HepG2 (cell line): ENCODE measurements around the gene ZNF207. TPM values are rescaled to one million over a fixed set of nuclear protein-coding genes. Genes with fewer than 3 reads are reported as not detected.

Source experiments
- ARNTL ChIP-seq: sonication (generic); formaldehyde crosslinking; IDR thresholded peaks from 2 replicates; pipeline ENCODE4 v1.4.0; 2020; ENCODE audit warnings: mild to moderate bottlenecking, missing genetic modification reagents
- ATF1 ChIP-seq: IDR thresholded peaks from 2 replicates; pipeline ENCODE4 v1.6.1; 2016; ENCODE audit warnings: mild to moderate bottlenecking, control low read depth
- BRD4 ChIP-seq: sonication (generic); formaldehyde crosslinking; IDR thresholded peaks from 2 replicates; pipeline ENCODE4 v1.4.0; 2020; ENCODE audit warnings: missing genetic modification reagents
- CC2D1A ChIP-seq: sonication (generic); formaldehyde crosslinking; IDR thresholded peaks from 2 replicates; pipeline ENCODE4 v1.8.1; 2023; ENCODE audit warnings: mild to moderate bottlenecking, missing genetic modification reagents
- GMEB1 ChIP-seq: sonication (generic); formaldehyde crosslinking; IDR thresholded peaks from 2 replicates; pipeline ENCODE4 v1.5.1; 2020; ENCODE audit warnings: missing genetic modification reagents, mild to moderate bottlenecking, borderline replicate concordance
- HMGA1 ChIP-seq: sonication (generic); formaldehyde crosslinking; conservative IDR thresholded peaks from 2 replicates; pipeline ENCODE4 v1.4.0; 2020; ENCODE audit warnings: missing genetic modification reagents
- POLR2AphosphoS5 ChIP-seq: IDR thresholded peaks from 2 replicates; pipeline ENCODE4 v1.6.1; 2012; ENCODE audit warnings: low read depth, low read length
- SMC3 ChIP-seq: IDR thresholded peaks from 2 replicates; pipeline ENCODE4 v1.6.1; 2011; ENCODE audit warnings: low read length, improper control_type of control experiment
- SOX13 ChIP-seq, 3 experiments: fragments of 450-650 bp in 1 of 3; sonication (generic) in 1 of 3; formaldehyde crosslinking in 1 of 3; IDR thresholded peaks in 2 of 3; conservative IDR thresholded peaks in 1 of 3; 2 replicates each; pipeline versions ENCODE4 v1.5.0 to v1.6.1; 2016 to 2020; ENCODE audit warnings: antibody characterized with exemption in 1 of 3, mild to moderate bottlenecking in 1 of 3, missing compliant biosample characterization in 1 of 3, missing genetic modification reagents in 1 of 3, moderate library complexity in 1 of 3
- THRA ChIP-seq: sonication (generic); formaldehyde crosslinking; IDR thresholded peaks from 2 replicates; pipeline ENCODE4 v1.4.0; 2020; ENCODE audit warnings: missing genetic modification reagents, borderline replicate concordance
- TOE1 ChIP-seq: sonication (generic); formaldehyde crosslinking; IDR thresholded peaks from 2 replicates; pipeline ENCODE4 v1.4.0; 2020; ENCODE audit warnings: mild to moderate bottlenecking, missing genetic modification reagents
- UBTF ChIP-seq: sonication (generic); formaldehyde crosslinking; IDR thresholded peaks from 2 replicates; pipeline ENCODE4 v1.4.0; 2020; ENCODE audit warnings: mild to moderate bottlenecking, missing genetic modification reagents
- ZBED4 ChIP-seq: sonication (generic); formaldehyde crosslinking; IDR thresholded peaks from 2 replicates; pipeline ENCODE4 v1.4.0; 2020; ENCODE audit warnings: missing genetic modification reagents, borderline replicate concordance
- ZNF17 ChIP-seq: sonication (generic); formaldehyde crosslinking; IDR thresholded peaks from 2 replicates; pipeline ENCODE4 v1.5.0; 2020; ENCODE audit warnings: mild to moderate bottlenecking, missing genetic modification reagents
- ZNF3 ChIP-seq: IDR thresholded peaks from 2 replicates; pipeline ENCODE4 v1.7.0; 2017; ENCODE audit warnings: inconsistent platforms
- ZNF557 ChIP-seq: sonication (generic); formaldehyde crosslinking; IDR thresholded peaks from 2 replicates; pipeline ENCODE4 v1.4.0; 2020; ENCODE audit warnings: missing genetic modification reagents
- polyA plus RNA-seq, 8 experiments: library from polyadenylated mRNA; depleted of rRNA in 3 of 8; stranded (reverse) in 7 of 8; unstranded in 1 of 8; fragments of >200 nt; fragmentation: Illumina TruSeq in 4 of 8; extraction: Trizol in 4 of 8; gene quantifications; 2 replicates each; pipeline versions ENCODE4 v1.2.1 to v1.2.3, GENCODE V29; 2011 to 2016; ENCODE audit warnings: low read depth in 4 of 8, missing spikeins in 1 of 8, mixed read lengths in 1 of 8; ENCODE audit not compliant: insufficient read depth in 1 of 8
- total RNA-seq, 5 experiments: library from RNA; depleted of rRNA; stranded (reverse); fragments of >200 nt; fragmentation: Illumina TruSeq; extraction: Trizol; gene quantifications; 2 replicates each; pipeline ENCODE4 v1.2.3, GENCODE V29; 2016; ENCODE audit warnings: low read depth in 1 of 5

Gene ZNF207
- total and polyA plus RNA-seq, 2 of the 13 experiments (the other 11 are each of a cell fraction or from before 2014, with no cell fraction given): 150 to 164 TPM

GRCh38 chr17:32349854-32350665 lies at the start of gene ZNF207 (continued):
- TF ChIP-seq ZNF17 (no peak), TOE1 (no peak), ARNTL (CRISPR knock-in tag) (no peak), HMGA1 (no peak), SMC3 (no peak), SOX13 (IDR thresholded peaks at IDR 0.05) (peak; percentile 34; the same call in 1 of the 2 replicates), SOX13 (CRISPR knock-in tag; conservative IDR thresholded peaks at IDR 0.05 in 1 of 2, IDR thresholded peaks at IDR 0.05 in 1 of 2) (no peak), THRA (CRISPR knock-in tag) (no peak), UBTF (CRISPR knock-in tag) (peak; percentile 72), ZNF557 (CRISPR knock-in tag) (no peak), CC2D1A (CRISPR knock-in tag) (no peak), GMEB1 (CRISPR knock-in tag) (peak; percentile 62), BRD4 (CRISPR knock-in tag) (peak; percentile 82), ZBED4 (no peak), POLR2AphosphoS5 (peak; percentile 98), ATF1 (no peak; the same call in 1 of the 2 replicates), ZNF3 (peak; percentile 29; the same call in 1 of the 2 replicates)
